HL-60 (cell line): ENCODE measurements around the gene OR8B12.

Experiments used
- DNase-seq, 2 experiments: peaks; one replicate each; pipeline ENCODE4 v3.0.0-alpha.2; 2010 to 2020; ENCODE audit warnings: low read depth in 1 of 2, low spot score in 1 of 2
- H3K27ac ChIP-seq: fragments of 250-450 bp; sonication (Bioruptor Pico); replicated peaks from 2 replicates; pipeline ENCODE4 v1.5.1; 2020; ENCODE audit warnings: mild to moderate bottlenecking, moderate library complexity
- H3K27me3 ChIP-seq: fragments of 250-450 bp; sonication (Bioruptor Pico); 2 replicates; pipeline ENCODE4 v1.5.1; 2021; ENCODE audit warnings: mild to moderate bottlenecking, moderate library complexity; ENCODE audit not compliant: insufficient read depth, poor library complexity, severe bottlenecking
- H3K4me3 ChIP-seq: replicated peaks from 2 replicates; pipeline ENCODE4 v1.5.1; 2011; ENCODE audit warnings: mild to moderate bottlenecking, control low read depth, low read length; ENCODE audit not compliant: insufficient read depth
- GABPA ChIP-seq: IDR thresholded peaks from 2 replicates; pipeline ENCODE4 v1.6.1; 2012; ENCODE audit warnings: low read depth
- POLR2AphosphoS5 ChIP-seq: IDR thresholded peaks from 2 replicates; pipeline ENCODE4 v1.6.1; 2012; ENCODE audit warnings: low read depth
- SPI1 ChIP-seq: IDR thresholded peaks from 2 replicates; pipeline ENCODE4 v1.6.1; 2012; ENCODE audit warnings: low read depth, mild to moderate bottlenecking, borderline replicate concordance
- long read RNA-seq: library from polyadenylated mRNA; unstranded; transcript quantifications from one replicate; pipeline ENCODE4 v2.0.0, GENCODE V29; 2020
- TF ChIP-seq, protein P1 (sequence below): IDR thresholded peaks from one replicate; pipeline ENCODE4 v1.5.1; 2011; ENCODE audit warnings: low read length, control low read depth, inconsistent platforms; ENCODE audit not compliant: insufficient read depth
- TF ChIP-seq, protein P2 (sequence below): IDR thresholded peaks from 2 replicates; pipeline ENCODE4 v1.6.1; 2012; ENCODE audit warnings: low read depth; ENCODE audit not compliant: insufficient replicate concordance

The OR8B12 gene, protein sequence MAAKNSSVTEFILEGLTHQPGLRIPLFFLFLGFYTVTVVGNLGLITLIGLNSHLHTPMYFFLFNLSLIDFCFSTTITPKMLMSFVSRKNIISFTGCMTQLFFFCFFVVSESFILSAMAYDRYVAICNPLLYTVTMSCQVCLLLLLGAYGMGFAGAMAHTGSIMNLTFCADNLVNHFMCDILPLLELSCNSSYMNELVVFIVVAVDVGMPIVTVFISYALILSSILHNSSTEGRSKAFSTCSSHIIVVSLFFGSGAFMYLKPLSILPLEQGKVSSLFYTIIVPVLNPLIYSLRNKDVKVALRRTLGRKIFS
- long read RNA-seq: 0 reads

DNA sequence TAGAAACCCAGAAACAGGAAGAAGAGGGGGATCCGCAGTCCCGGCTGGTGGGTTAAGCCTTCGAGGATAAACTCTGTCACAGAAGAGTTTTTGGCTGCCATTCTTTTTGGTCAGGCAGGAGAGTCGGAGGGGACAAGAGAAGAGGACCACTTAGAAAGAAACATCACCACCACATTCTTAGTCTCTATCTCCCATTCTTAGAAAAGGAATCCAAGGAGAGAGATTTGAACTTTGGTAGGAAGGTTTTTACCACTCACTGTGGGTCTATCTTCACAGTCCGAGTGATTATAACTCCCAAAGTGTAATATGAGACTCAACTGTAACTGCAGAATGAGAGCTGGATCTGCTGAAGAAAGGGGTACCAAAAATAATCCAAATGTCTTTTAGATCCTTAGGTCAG lies at the start of gene OR8B12:
Gene OR8B12, minus strand, starts transcription at position 101 of the 400 bp plus-strand sequence. Its CDS starts 0 bp downstream, at position 101.
- no peak for DNase-seq
- H3K27me3 ChIP-seq: no peaks in the 10 kb centered on the region

DNA sequence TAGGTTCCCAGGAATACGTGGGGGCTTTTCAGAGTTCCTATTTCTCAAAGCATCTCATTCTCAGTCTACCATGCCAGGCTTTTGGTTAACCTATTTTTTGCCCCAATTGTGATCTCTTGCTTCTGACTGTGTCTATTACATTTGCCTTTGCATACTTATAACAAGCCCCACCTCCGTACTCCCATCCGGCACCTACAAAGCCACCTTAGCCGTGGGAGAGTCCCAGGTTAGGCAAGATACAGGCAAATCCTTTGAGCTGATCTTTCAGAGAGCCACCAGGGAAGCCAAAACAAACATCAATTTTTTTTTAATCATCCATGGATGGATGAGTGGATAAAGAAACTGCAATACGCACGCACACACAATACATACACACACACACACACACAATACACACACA lies 49.2 kb upstream of the OR8B12 start:
- no peak overlapping the region for H3K4me3 ChIP-seq
- no peak overlapping the region for H3K27ac ChIP-seq
- H3K27me3 ChIP-seq: peaks cover 5% of the 10 kb centered on the region
- TF ChIP-seq POLR2AphosphoS5 (no peak), GABPA (no peak), SPI1 (no peak)
- TF ChIP-seq, protein P1, sequence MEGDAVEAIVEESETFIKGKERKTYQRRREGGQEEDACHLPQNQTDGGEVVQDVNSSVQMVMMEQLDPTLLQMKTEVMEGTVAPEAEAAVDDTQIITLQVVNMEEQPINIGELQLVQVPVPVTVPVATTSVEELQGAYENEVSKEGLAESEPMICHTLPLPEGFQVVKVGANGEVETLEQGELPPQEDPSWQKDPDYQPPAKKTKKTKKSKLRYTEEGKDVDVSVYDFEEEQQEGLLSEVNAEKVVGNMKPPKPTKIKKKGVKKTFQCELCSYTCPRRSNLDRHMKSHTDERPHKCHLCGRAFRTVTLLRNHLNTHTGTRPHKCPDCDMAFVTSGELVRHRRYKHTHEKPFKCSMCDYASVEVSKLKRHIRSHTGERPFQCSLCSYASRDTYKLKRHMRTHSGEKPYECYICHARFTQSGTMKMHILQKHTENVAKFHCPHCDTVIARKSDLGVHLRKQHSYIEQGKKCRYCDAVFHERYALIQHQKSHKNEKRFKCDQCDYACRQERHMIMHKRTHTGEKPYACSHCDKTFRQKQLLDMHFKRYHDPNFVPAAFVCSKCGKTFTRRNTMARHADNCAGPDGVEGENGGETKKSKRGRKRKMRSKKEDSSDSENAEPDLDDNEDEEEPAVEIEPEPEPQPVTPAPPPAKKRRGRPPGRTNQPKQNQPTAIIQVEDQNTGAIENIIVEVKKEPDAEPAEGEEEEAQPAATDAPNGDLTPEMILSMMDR: no peak
- TF ChIP-seq, protein P2, sequence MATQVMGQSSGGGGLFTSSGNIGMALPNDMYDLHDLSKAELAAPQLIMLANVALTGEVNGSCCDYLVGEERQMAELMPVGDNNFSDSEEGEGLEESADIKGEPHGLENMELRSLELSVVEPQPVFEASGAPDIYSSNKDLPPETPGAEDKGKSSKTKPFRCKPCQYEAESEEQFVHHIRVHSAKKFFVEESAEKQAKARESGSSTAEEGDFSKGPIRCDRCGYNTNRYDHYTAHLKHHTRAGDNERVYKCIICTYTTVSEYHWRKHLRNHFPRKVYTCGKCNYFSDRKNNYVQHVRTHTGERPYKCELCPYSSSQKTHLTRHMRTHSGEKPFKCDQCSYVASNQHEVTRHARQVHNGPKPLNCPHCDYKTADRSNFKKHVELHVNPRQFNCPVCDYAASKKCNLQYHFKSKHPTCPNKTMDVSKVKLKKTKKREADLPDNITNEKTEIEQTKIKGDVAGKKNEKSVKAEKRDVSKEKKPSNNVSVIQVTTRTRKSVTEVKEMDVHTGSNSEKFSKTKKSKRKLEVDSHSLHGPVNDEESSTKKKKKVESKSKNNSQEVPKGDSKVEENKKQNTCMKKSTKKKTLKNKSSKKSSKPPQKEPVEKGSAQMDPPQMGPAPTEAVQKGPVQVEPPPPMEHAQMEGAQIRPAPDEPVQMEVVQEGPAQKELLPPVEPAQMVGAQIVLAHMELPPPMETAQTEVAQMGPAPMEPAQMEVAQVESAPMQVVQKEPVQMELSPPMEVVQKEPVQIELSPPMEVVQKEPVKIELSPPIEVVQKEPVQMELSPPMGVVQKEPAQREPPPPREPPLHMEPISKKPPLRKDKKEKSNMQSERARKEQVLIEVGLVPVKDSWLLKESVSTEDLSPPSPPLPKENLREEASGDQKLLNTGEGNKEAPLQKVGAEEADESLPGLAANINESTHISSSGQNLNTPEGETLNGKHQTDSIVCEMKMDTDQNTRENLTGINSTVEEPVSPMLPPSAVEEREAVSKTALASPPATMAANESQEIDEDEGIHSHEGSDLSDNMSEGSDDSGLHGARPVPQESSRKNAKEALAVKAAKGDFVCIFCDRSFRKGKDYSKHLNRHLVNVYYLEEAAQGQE: no peak
- DNase-seq: no peak

More for the DNA sequence above, at the start of gene OR8B12:
- Histone ChIP-seq H3K27ac (no peak within 1 kb of the TSS), H3K4me3 (no peak within 1 kb of the TSS)
- TF ChIP-seq, protein P1: no peak
- no peak for TF ChIP-seq POLR2AphosphoS5
- TF ChIP-seq, protein P2: no peak
- no peak for TF ChIP-seq GABPA
- TF ChIP-seq SPI1: no peak

DNA sequence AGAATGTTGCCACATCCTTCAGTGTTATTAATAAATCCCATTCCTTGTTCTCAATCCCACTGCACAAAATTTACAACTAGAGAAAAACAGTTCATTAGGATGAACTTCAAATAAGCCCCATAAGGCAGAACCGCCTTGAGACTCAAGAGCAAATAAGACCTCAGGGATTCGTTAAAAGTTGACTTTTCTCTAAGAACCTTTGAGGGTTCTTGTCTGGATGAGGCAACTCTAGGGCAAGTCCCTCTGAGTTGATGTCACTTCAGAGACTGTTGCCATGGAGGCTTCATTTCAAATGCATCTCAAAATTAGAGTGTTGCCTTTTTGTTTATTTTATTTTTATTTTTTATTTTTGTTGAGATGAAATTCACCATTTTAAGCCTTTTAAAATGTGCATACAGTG lies 48.0 kb upstream of the OR8B12 start:
- no peak overlapping the region for H3K27ac ChIP-seq
- no peak overlapping the region for H3K4me3 ChIP-seq
- no peak for DNase-seq
- TF ChIP-seq SPI1: no peak
- no peak for TF ChIP-seq GABPA
- TF ChIP-seq, protein P1: no peak
- TF ChIP-seq POLR2AphosphoS5: no peak
- TF ChIP-seq, protein P2: no peak
- H3K27me3 ChIP-seq: peaks cover 2% of the 10 kb centered on the region
